ENCODE measurements around the gene SORCS1.

The SORCS1 gene

DNA sequence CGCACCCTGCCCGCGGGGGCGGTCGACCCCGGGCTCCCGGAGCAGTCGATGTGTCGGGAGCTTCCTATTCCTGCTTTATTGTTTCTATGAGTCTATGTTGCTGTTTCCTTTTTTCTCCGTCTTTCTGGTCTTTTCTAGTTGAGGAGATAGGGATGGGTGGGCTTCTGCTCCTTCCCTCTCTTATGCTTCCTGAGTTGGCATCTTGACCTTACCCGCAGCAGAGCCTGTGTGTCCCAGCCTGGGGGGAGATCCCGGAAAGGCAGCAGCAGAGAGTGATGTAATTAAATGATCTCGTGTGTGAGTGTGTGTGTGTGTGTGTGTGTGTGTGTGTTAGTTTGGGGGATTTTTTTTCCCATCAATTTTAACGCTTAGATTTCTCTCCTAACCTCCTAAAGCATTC, 486 bp upstream of the SORCS1 start:
- DNase-seq (ENCODE audit: low read depth), result no peak
- H3K4me3 ChIP-seq (ENCODE audit: low read length), result no peak overlapping the region
- TF ChIP-seq, protein P1, sequence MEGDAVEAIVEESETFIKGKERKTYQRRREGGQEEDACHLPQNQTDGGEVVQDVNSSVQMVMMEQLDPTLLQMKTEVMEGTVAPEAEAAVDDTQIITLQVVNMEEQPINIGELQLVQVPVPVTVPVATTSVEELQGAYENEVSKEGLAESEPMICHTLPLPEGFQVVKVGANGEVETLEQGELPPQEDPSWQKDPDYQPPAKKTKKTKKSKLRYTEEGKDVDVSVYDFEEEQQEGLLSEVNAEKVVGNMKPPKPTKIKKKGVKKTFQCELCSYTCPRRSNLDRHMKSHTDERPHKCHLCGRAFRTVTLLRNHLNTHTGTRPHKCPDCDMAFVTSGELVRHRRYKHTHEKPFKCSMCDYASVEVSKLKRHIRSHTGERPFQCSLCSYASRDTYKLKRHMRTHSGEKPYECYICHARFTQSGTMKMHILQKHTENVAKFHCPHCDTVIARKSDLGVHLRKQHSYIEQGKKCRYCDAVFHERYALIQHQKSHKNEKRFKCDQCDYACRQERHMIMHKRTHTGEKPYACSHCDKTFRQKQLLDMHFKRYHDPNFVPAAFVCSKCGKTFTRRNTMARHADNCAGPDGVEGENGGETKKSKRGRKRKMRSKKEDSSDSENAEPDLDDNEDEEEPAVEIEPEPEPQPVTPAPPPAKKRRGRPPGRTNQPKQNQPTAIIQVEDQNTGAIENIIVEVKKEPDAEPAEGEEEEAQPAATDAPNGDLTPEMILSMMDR (conservative IDR thresholded peaks at IDR 0.05; ENCODE audit: low read length), result no peak

DNA sequence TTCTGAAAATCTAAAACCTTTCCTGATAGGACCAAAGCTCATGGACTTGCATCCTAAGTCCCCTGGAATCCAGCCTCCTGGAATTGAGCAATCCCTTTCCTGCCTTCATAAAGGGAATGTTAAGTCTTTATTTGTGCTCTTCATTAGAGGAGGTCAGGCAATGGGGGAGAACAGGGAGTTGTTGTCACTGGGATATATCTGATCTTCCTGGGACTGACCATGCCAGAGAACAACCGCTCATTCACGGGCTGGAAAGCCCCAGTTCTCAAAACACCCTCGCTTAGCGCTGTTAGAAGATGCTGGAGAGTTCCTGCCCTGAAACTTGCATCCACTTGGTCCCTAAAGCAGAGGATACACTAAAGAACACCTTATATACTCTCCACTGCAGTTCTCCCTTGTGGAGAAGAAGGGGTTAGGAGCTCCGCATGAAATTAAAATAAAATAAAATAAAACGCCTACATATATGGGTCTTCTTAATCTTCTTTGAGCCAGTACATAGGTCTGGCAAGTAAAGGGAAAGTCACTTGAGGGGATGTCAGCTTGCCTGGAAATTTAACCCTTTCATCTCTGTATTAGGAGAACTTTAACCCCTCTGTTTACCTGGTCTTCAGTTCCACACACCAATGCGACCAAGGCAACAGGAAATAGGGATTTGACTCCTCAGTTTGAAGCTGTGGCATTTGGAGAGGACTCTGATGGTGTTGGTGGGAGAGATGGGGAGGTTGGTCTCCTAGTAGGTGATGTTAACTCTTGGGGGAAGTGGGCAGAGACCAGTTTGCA, 1.2 kb downstream of the SORCS1 start:
- TF ChIP-seq, protein P1 (conservative IDR thresholded peaks at IDR 0.05; ENCODE audit: low read length), result no peak
- H3K4me3 ChIP-seq (ENCODE audit: low read length), result no peak overlapping the region
- peak; percentile 1 for DNase-seq (ENCODE audit: low read depth)

DNA sequence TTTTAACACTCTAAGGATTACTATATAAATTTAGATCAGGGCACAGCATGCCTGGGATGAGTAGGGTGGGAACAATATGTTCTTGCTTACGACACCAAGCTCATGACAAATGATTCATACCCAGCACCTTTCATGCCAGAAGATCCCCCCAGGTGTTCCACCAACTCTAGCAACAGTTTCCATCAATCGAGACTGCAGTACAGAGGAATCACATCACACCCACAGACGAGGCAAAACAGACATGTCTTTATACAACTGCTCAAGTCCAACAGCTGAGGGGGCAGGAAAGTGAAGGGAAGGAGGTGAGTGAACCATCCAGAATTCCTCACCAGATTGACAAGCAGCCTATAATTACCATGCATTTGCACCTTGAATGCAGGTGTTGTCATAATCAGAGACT, 3.6 kb downstream of the SORCS1 start:
- no peak overlapping the region for H3K4me3 ChIP-seq (ENCODE audit: low read length)
- no peak for DNase-seq (ENCODE audit: low read depth)
- TF ChIP-seq, protein P1 (conservative IDR thresholded peaks at IDR 0.05; ENCODE audit: low read length), result no peak

DNA sequence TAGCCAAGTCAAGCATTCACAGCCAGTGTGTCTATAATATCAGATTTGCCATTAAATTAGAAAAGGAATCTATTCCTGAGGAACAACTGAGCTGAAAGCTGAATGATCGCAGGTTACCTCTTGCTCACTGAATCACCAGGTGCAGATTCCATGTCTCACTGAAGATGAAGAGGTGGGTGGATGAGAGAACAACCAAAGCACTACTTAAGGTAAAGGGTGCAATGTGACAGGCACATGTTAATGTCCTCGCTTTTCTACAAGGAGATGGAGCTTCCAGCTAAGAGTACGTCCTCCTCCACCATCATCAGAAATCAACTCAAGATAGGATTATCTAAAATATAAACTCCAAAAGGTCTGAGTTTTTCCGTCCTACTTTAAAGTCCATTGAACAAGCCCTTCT, 4.6 kb downstream of the SORCS1 start:
- no peak for DNase-seq (ENCODE audit: low read depth)
- H3K4me3 ChIP-seq (ENCODE audit: low read length), result no peak overlapping the region

DNA sequence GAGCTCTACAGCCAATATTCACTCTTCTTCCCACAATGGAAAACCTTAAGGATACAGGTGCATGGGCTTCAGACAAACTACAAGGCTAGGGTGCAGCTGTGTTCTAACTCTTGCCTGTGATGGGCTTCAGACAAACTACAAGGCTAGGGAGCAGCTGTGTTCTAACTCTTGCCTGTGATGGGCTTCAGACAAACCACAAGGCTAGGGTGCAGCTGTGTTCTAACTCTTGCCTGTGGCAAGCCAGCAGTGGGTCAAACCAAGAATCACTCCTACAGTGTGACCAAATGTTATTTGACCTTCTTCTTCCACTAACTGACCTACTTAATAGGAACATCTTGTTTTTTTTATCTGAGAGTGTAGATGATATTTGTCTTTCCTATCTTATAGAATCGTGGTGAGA, 7.4 kb downstream of the SORCS1 start:
- TF ChIP-seq, protein P1 (conservative IDR thresholded peaks at IDR 0.05; ENCODE audit: low read length), result no peak
- DNase-seq (ENCODE audit: low read depth), result no peak
- no peak overlapping the region for H3K4me3 ChIP-seq (ENCODE audit: low read length)

More for the DNA sequence above, 4.6 kb downstream of the SORCS1 start:
- TF ChIP-seq, protein P1 (conservative IDR thresholded peaks at IDR 0.05; ENCODE audit: low read length), result no peak

DNA sequence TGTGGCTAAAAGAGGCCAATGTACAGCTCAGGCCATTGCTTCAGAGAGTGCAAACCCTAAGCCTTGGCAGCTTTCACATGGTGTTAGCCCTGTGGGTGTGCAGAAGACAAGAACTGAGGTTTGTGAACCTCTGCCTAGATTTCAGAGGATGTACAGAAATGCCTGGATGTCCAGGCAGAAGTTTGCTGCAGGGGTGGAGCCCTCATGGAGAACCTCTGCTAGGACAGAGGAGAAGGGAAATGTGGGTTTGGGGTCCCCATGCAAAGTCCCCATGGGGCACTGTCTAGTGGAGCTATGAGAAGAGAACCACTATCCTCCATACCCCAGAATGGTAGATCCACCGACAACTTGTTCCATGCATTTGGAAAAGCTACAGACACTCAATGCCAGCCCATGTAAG, 12.4 kb downstream of the SORCS1 start:
- no peak overlapping the region for H3K4me3 ChIP-seq (ENCODE audit: low read length)
- TF ChIP-seq, protein P1 (conservative IDR thresholded peaks at IDR 0.05; ENCODE audit: low read length), result no peak
- no peak for DNase-seq (ENCODE audit: low read depth)

DNA sequence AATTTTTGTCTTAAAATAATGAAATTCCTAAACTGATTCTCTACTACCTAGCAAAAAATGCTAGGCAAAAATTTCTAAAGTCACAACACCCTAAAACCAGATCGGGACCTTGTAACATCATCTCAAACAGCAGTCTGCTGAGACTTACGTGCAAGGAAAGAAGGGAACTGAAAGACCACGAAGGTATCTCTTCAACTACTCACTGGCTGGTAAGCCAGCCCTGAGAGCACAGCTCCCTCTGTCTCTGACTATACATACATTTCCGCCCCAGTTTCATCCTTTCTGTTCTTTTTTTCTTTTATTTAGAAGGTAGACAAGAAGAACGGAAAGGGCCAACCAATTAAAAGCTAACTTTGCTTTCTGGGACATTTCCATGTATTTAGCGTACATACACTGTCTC, 15.6 kb downstream of the SORCS1 start:
- DNase-seq (ENCODE audit: low read depth), result no peak
- no peak overlapping the region for H3K4me3 ChIP-seq (ENCODE audit: low read length)
- TF ChIP-seq, protein P1 (conservative IDR thresholded peaks at IDR 0.05; ENCODE audit: low read length), result no peak

All from AG10803 (cell line).